ENCODE results near the gene DDRGK1.
"Not testable (repeated sequence)": the region's sequence is repeated elsewhere in the genome, so short reads cannot be mapped to it uniquely, and the experiment has no call there.

Gene DDRGK1

DNA sequence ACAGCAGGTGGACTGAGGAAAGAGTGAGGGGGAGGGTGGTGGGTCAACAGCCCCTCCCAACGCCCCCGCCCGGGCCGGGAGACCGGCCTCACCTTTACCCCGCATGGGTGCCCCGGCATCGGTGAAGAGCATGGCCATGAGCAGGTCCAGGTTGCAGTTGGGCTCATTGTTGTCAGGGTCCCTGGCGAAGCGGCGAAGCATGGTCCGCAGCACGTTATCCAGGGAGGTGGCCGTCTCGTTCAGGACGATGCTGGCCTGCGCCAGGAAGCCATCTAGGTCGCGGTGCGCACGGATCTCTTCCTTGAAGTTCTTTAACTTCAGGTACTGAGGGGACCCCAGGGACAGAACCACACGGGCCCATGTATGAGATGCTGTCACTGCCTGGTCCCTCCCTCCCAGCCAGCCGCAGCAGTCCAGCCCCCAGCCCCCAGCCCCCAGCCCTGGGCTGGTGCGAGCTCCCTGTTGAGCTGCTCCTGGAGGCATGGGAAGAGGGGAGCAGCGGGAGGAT lies 29.6 kb upstream of the DDRGK1 start:
- no peak for DNase-seq

DNA sequence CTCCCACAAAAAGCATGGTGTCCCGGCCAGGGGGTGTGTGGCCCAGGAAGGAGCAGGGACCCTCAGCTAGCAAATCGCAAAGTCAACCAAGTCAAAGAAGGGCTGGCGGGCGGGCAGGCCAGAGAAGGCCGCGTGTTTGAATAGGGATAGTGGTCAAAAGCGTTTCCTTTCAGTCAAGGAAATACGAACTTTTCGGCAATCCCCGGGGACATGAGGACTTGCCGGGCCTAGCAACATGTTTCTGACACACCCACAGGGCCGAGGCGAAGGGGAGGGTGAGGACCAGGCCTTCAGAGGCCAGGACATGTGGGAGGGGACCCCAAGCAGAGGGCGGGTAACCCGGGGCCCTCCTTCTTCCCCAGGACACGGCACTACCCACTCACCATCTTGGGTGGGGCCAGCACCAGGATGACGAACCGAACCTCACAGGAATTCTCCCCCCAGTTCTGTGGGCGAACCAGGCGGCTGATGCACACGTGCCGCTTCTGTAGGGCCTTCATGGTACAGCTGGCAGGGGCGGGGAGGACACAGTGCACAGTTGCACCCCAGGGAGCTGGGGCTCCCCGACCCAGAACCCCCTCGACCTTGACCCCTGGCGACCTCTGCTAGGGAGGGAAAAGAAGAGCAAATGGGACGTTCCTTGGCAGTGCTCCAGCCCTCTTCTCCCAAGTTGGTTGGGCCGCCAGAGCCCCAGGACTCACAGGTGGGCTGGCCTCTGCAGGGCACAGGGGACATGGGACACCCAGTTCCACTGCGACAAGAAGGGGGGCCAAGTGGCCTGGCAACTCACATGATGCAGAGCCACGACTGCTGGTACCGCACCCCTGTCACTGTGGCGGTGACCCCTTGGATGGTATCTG lies 28.9 kb upstream of the DDRGK1 start:
- no peak for DNase-seq

DNA sequence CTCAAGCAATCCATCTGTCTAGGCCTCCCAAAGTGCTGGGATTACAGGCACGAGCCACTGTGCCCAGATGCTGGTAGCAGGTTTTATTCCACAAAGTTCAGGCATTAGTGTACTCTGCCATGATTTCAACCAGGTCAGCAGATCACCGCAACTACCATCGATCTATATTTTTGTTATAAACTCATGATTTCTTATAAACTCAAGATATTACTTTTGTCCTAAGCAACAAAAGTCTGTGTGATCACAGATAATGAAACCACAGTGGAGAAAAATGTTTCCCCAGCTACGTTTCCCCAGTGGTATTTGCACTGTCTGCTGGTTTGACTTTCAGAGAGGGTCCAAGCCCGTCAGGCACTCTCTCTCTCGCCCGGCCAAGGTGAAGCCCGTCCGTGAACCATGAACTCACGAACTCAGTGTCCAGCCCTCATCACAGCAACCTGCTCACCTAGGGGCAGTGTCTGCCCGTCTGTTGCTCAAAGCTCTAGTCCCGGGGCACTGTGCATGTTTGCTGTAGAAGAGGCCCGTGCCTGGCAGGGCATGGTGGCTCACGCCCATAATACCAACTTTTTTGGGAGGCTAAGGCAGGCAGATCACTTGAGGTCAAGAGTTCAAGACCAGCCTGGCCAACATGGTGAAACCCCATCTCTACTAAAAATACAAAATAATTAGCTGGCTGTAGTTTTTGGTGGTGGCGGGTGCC lies 27.6 kb upstream of the DDRGK1 start:
- no peak for DNase-seq

DNA sequence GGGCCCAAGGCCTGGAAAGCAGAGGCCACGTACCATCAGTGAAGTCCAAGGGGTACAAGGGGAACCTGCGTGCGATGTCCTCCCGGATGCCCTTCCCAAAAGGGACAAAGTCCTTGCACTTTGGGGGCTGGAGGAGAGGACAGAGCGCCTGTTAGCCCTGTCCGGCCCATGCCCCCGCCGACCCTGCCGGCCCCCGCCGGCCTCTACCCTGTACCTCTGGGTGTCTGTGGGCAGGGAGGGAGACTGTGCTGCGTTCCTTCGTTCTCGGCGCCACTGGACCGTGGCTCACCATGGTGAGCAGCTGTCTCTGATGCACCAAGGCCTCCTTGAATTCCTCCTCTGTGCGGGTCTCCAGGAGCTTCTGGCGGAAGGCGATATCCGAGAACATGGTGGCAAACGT lies 26.6 kb upstream of the DDRGK1 start:
- no peak for DNase-seq

DNA sequence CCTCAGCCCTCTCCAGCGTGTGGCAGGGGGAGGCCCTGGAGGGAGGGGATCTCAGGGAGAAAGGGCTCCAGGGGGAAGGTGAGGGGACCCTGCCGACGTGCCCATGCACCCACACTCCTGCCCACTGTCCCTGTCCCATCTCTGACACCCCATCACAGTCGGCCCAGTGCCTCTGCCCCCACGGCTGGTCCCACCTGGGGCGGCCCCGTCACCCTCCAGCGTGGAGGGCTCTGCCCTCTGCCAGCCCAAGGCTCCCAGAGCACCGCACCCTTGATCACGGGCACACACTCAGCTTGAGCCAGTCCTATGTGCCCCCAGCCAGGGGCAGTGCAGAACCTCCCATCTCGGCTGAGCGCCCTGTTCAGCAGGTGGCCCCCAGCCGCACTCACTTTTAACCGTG lies 25.3 kb upstream of the DDRGK1 start:
- DNase-seq: no peak

DNA sequence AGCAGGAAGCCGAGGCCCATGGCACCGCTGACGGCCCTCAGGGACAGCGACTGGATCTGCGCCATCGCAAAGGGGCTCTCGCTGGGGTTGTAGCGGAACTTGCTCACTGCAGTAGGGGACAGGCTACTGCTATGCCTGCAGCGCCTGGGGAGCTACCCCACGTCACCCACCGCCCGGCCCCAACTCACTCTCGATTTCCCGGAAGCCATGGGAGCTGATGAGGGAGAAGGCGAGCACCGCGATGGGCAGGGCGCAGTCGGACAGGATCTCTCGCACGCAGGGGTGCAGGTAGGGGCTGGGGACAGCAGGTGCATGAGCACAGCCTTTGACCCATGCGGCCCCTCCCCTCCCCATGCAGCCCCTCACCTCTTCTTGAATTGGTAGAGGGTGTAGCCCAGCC lies 24.7 kb upstream of the DDRGK1 start:
- DNase-seq: no peak

DNA sequence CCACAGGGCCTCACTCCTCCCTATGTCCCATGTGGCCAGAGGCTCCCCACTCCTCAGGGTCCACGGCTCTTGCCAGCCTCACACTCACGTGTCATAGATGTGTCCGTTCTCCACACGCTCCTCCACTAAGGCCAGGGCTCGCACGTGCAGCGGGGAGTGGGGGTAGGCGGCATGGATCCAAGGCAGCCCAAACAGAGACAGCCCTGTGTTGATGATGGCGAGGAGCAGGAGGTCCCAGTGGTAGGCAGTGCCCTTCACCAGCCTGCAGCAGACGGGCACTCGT lies 24.2 kb upstream of the DDRGK1 start:
- no peak for DNase-seq

DNA sequence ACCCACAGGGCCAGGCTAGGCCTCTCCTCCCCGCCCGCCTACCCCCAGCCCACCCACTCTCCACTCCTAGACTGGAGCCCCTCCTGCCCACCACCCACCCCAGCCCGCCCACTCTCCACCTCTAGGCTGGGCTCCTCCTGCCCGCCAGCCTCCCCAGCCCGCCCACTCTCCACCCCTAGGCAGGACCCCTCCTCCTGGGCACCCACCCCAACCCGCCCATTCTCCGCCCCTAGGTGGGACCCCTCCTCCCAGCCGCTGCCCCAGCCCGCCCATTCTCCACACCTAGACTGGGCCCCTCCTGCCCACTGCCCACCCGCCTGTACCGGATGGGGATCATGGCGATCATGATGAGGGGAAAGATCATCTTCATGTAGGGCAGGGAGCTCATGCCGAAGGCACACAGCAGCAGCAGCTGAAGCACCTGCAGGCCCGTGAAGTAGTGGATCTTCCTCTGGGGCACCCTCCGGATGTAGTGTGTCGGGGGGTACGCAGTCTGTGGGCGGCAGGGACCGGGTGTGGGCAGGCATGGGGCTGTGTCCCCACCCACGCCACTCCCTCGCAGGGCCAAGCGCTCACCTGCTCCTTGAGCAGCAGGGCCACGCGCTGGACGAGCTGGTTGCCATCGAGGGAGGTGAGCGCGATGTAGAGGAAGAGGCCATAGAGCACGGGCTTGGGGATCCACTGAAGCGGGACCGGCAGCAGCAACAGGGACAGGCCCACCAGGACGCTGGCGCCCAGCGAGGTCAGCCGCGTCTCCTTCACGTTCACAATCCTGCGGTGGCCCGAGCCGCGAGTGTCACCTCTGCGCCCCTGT lies 23.7 kb upstream of the DDRGK1 start:
- no peak for DNase-seq

DNA sequence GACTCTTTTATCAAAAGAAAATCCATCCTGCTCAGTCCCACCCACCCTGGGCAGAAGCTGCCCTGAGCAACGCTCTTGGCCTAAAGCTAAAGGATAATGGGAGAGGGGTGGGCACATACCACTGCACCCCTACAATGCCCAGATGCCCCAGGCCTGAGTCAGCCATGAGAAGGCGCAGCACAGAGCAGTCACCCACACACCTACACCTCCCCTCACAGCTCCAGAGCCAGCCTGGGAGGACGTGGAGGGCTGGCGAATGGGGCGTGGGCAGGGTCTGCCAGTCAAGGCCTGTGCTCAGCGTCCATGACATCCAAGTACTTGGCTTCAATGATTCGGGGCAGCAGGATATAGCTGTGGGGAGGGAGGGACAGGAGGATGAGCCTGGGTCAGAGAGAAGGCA lies 23.0 kb upstream of the DDRGK1 start:
- DNase-seq: no peak

DNA sequence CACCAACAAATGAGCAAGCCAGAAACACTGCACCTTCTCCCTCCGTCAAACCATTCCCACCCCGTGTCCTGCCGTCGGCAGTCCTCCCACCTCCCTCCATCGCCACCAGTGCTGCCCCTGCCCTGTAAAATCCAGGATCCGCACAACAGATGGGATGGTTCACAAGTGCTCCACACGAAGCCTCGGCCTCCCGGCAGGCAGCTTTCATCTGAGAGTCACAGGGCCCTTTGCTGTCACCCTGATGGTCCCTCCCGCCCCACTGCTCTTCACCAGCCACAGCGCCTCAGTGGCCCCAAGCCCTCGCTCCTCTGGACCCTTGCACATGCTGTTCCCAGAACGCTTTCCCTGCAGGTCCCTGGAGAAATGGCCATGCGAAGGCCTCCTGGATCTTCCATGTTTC lies 22.4 kb upstream of the DDRGK1 start:
- DNase-seq: no peak

DNA sequence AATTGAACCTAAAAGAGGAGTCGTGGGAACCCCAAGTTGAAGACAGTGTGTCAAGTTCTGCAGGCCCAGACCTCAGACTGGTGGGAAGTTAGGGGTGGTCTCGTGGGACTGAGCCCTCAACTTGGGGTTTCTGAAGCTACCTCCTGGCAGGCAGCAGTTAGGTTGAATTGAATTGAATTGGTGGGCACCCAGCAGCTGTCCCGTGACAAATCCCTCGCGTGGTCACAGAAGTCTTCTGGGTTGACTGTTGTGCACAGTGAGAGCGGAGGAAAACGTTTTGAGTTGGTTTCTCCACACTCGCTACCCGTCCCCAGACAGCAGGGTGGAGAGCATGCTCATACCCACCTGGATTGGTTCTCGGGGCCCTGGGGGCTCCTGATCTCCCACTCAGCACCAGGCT lies 21.6 kb upstream of the DDRGK1 start:
- no peak for DNase-seq

DNA sequence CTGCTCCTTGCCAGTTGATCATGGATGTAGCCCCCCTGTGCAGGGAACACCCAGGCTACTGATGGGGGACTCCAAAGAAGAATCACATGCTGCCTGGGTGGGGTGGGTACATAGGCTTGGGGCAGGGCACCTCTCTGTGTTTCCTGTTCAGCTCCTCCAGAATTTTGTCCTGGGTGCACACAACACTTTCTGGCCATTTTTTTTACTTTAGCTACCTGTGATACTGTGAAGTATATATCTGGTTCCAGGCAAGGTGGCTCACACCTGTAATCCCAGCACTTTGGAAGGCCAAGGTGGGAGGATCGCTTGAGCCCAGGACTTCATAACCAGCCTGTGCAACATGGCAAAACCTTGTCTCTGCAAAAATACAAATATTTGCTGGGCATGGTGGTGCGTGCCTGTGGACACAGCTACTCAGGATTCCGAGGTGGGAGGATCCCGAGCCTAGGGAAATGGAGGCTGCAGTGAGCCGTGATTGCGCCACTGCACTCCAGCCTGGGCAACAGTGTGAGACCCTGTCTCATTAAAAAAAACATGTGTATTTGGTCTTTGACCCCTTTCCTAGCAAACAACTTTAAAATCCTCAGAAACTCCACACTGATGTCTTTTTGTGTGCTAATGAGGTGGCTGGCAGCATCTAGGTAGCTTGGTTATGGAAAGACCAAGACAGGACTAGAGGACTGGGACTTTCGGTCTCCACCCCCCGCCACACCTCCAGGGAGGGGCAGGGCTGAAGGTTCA lies 20.4 kb upstream of the DDRGK1 start:
- no peak for DNase-seq

DNA sequence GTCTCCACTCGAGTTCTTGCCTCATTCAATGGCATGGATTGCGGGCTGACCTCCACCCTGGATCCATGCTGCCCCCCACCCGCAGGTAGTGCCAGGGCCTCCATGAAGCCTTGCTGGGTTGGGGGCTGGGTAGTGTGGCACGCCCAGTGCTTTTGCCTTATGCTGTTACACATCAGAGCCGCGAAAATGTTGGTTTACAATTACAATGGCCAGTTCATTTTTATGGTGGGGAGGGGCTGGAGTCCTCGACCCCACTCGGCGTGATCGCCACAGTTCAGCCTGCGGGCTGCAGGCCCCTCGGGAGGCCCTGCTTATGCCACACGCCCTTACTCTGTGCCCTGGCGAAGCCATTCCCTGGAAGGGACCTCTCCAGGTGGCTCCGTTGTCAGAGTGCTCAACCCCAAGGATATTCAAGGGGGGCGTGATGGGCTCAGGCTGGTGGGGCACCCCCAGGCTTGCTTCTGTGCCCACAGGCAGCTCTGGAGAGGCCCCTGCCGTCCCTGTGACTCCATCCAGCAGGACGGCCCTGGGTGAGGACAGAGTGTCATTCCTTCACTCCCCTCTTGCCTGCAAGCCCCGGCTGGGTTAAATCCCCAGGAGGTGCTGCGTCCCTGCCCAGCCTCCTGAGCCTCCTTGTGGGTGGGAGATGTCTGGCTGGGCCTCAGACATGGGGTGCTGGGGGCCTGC lies 19.7 kb upstream of the DDRGK1 start:
- DNase-seq: no peak

DNA sequence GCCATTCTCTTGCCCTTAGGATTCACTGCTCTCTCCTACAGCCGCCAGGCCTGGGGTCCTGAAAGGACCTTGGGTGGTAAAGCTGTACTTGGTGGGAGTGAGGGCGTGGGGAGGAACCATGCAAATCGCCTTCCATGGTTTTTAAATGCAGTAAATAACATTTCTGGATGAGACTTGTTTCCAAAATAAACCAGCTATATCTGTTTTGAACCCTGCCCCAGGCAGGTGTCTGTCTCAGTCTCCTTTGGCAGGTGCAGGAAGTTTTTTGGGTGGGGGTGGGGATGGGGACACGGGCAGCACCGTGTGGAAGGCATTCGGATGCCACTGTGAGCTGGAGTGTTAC lies 19.1 kb upstream of the DDRGK1 start:
- no peak for DNase-seq

DNA sequence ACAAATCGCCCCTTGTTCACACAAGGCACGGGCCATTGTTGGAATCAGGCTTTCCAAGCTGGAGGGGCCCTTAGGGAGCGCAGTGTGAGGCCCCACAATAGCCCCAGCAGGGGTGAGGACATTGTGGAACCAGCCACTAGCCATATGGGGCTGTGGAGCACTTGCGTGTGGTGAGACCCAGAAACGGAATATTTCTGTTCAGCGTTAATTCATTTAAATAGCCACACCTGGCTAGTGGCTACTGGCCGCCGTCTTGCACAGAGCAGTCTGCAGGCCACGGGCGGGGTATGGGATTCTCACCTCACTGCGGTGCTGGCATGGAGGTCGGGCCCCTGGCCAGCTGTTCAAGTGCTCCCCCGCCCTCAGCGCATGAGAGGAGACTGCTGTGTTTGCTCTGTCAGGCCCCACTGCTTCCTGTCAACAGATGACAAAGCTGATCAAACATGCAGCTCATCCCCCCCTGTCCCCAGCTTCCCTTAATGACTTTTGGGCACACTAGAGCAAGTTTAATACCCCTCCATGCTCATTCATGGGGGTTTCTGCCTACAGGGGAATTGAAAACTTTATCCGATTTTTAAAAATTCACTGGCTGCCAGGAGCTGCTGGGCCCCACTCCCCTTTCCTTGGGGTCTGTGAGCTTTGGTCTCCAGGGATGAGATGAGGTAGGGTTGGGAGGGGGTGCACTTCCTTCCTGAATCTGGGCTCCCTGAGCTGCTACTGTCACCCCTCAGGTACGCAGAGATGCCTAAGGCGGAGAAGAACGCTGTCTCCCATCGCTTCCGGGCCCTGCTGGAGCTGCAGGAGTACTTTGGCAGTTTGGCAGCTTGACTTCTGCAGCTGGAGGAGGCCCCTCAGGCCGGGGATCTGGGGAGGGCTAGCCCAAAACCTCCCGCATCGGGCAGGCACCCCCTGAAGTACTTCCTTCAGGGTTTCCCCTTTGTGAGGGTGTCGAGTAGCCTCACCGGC lies 18.4 kb upstream of the DDRGK1 start:
- no peak for DNase-seq

DNA sequence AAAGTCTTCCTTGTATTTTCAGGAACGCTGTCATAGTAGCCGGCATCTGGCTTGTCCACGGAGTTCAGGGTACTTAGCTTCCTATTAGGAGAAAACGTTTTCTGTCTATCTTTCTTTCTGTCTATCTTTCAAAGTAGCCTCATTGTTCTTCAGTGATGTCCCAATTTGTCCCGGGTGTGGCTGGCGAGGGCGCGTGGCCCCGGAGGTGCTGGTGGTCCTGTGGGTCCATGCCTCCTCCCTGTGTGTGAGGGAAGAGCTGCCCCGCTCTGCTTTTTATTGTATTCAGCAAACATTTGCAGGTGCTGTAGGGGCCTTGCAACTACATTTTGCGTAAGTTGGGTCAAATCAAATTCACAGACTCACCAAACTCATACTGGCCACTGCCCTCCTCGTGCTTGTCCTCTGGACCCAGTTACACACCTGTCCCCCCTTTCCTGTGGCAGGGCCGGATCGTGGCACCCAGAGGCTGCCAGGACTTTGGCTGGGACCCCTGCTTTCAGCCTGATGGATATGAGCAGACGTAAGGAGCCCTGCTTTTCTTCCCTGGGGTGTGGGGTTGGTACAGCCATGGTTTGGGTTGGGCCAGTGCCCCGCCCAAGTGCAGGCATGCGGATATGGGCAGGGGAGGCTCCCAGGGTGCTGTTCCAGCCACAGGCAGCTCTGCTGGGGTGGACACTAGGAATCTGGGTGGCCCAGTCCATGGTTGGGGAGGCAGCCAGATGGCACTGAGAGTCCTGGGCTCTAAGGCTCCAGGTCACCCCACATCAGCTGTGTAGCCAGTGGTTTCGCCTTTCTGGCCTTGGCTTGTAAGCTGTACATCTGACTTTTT lies 17.1 kb upstream of the DDRGK1 start:
- no peak for DNase-seq

DNA sequence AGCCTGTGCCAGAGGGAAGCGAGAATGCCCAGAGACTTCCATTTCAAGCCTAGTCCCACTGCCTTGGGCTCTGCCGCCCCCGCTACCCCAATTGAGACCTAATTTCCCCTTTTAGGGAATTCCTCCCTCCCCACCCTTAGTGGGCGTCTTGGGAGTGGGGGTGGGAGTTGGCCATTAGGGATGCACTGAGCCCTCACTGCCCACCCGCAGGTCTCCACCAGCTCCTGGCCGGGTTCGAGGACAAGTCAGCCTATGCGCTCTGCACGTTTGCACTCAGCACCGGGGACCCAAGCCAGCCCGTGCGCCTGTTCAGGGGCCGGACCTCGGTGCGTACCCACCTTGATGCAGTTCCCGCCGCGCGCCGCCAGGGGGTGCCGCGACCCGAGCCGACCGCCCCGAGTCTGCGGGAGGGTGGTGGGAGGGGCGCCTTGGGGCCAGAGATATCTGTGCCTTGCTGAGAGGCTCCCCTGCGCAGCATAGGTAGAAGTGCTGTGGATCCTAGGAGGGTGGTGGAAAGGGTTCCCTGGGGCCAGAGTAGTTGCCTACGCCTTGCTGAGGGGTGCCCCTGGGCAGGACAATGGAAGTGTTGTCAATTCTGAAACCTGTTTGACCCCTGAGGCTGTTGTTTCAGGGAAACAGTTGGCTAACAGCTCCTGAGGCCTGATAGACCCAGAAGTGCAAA lies 14.0 kb upstream of the DDRGK1 start:
- peak; percentile 58 to 77 for DNase-seq

DNA sequence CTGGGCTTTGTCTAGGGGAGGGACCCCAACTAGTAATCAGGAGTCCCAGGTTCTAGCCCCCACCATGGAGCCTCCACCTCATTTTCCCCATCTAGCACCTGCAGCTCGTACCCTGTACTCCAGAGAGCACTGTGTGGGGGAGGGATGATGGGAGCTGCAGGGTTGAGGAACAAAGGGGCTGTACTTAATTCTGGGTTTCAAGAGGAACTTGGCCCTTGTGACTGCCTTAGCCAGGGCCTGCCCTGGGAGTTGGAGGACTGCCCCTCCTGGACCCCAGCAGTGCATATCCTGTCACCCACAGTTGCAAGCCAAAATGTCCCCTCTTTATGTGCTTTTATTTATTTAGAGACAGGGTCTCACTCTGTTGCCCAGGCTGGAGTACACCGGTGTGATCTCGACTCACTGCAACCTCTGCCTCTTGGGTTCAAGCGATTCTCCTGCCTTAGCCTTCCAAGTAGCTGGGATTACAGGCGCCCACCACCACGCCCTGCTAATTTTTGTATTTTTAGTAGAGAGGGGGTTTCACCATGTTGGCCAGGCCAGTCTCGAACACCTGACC lies 11.0 kb upstream of the DDRGK1 start:
- not testable (repeated sequence) for DNase-seq

DNA sequence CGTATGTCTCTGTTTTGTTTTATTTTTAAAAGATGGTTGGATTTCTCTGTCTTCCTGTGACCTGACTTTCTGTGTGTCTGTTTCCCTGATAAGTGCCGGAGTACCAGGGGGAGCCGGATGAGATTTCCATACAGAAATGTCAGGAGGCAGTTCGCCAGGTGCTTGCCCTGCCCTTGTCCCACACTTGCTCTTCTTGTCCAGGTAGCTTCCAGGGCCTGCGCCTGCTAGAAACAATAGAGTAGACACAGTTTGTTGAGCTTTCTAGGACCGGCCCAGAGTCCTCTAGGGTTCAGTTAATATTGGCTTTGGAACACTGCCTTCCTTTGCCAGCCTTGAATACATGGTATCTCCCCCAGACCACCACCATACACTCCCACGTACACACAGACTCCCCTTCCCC lies 8.7 kb upstream of the DDRGK1 start:
- no peak for DNase-seq

All from stimulated activated CD4-positive, alpha-beta T cell treated with anti-CD3 and anti-CD28 coated beads, Interleukin-4, amount 100 ng/mL, for 4 hours (primary cell).